ENCODE data around the gene DOK6.

Gene DOK6

GRCh38 chr18:69674966-69675365 lies 274.3 kb downstream of the DOK6 start:
- Mint-ChIP-seq H3K4me3 (no peak overlapping the region), H3K9me3 (no peaks in the 10 kb centered on the region)

DNA sequence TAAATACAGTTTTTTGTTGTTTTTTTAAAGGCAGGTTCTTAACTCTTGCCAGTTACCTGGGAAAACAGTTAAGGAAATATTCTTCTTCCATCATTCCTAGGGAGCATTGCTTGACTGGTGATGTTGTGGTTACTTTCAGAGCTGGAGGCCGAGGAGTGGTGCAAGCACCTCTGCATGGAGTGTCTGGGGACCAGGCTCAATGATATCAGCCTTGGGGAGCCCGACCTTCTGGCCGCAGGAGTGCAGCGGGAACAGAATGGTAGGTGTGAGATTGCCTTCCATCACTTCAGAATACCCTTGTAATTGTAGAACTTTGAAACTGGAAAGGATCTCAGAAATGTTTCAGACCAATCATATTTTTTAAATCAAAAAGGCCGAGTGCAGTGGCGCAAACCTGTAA lies 276.9 kb downstream of the DOK6 start:
- peaks cover 3% of the 10 kb centered on the region for H3K36me3 Mint-ChIP-seq (ENCODE audit: low read depth)
- H3K27me3 Mint-ChIP-seq (ENCODE audit: low read depth), result no peaks in the 10 kb centered on the region
- H3K27ac Mint-ChIP-seq, result no peak overlapping the region
- TF ChIP-seq, protein P1, sequence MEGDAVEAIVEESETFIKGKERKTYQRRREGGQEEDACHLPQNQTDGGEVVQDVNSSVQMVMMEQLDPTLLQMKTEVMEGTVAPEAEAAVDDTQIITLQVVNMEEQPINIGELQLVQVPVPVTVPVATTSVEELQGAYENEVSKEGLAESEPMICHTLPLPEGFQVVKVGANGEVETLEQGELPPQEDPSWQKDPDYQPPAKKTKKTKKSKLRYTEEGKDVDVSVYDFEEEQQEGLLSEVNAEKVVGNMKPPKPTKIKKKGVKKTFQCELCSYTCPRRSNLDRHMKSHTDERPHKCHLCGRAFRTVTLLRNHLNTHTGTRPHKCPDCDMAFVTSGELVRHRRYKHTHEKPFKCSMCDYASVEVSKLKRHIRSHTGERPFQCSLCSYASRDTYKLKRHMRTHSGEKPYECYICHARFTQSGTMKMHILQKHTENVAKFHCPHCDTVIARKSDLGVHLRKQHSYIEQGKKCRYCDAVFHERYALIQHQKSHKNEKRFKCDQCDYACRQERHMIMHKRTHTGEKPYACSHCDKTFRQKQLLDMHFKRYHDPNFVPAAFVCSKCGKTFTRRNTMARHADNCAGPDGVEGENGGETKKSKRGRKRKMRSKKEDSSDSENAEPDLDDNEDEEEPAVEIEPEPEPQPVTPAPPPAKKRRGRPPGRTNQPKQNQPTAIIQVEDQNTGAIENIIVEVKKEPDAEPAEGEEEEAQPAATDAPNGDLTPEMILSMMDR (IDR thresholded peaks at IDR 0.05; ENCODE audit: unreplicated experiment in 3 of 3), result no peak
- H3K4me3 Mint-ChIP-seq, result no peak overlapping the region
- no peaks in the 10 kb centered on the region for H3K9me3 Mint-ChIP-seq
- H3K4me1 Mint-ChIP-seq, result peaks cover 24% of the 10 kb centered on the region

More at GRCh38 chr18:69674966-69675365, 274.3 kb downstream of the DOK6 start:
- Mint-ChIP-seq H3K4me1 (peaks cover 24% of the 10 kb centered on the region), H3K27ac (peak overlapping the region; percentile 11 to 66 (median 41)), H3K36me3 (ENCODE audit: low read depth) (peaks cover 3% of the 10 kb centered on the region), H3K27me3 (ENCODE audit: low read depth) (no peaks in the 10 kb centered on the region)
- TF ChIP-seq, protein P1 (IDR thresholded peaks at IDR 0.05; ENCODE audit: unreplicated experiment in 3 of 3), result no peak

GRCh38 chr18:69680123-69680522 lies 279.4 kb downstream of the DOK6 start:
- TF ChIP-seq, protein P1 (IDR thresholded peaks at IDR 0.05; ENCODE audit: unreplicated experiment in 3 of 3), result no peak
- Mint-ChIP-seq H3K9me3 (peaks cover 2% of the 10 kb centered on the region), H3K27me3 (ENCODE audit: low read depth) (no peaks in the 10 kb centered on the region), H3K36me3 (ENCODE audit: low read depth) (peaks cover 14% of the 10 kb centered on the region), H3K27ac (no peak overlapping the region), H3K4me3 (no peak overlapping the region), H3K4me1 (peaks cover 14% of the 10 kb centered on the region)

DNA sequence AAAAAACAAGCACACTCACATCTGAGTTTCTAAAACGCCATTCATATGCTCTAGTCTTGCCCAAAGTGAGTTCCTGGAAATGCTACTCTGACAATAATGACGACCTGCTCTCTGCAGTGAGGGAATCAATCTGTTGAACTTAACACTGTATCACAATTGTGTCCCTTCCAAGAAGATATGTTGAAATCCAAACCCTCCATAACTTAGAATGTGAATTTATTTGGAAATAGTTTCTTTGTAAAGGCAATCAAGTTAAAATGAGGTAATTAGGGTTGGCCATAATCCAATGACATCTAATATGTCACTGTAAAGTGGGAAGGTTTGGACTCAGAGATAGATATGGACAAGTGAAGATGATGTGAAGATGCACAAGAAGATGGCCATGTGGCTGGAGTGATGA lies 282.5 kb downstream of the DOK6 start:
- H3K36me3 Mint-ChIP-seq (ENCODE audit: low read depth), result peaks cover 18% of the 10 kb centered on the region
- TF ChIP-seq, protein P1 (IDR thresholded peaks at IDR 0.05; ENCODE audit: unreplicated experiment in 3 of 3), result no peak
- no peaks in the 10 kb centered on the region for H3K27me3 Mint-ChIP-seq (ENCODE audit: low read depth)
- H3K4me1 Mint-ChIP-seq, result peaks cover 4% of the 10 kb centered on the region
- no peak overlapping the region for H3K4me3 Mint-ChIP-seq
- no peak overlapping the region for H3K27ac Mint-ChIP-seq
- peaks cover 2% of the 10 kb centered on the region for H3K9me3 Mint-ChIP-seq

- Mint-ChIP-seq H3K27ac (no peak overlapping the region), H3K4me1 (no peaks in the 10 kb centered on the region), H3K4me3 (no peak overlapping the region), H3K36me3 (ENCODE audit: low read depth) (peaks cover 14% of the 10 kb centered on the region), H3K27me3 (ENCODE audit: low read depth) (no peaks in the 10 kb centered on the region), H3K9me3 (peaks cover 2% of the 10 kb centered on the region)
- TF ChIP-seq, protein P1 (IDR thresholded peaks at IDR 0.05; ENCODE audit: unreplicated experiment in 3 of 3), result no peak
Observed at GRCh38 chr18:69684789-69685188, 284.1 kb downstream of the DOK6 start.

DNA sequence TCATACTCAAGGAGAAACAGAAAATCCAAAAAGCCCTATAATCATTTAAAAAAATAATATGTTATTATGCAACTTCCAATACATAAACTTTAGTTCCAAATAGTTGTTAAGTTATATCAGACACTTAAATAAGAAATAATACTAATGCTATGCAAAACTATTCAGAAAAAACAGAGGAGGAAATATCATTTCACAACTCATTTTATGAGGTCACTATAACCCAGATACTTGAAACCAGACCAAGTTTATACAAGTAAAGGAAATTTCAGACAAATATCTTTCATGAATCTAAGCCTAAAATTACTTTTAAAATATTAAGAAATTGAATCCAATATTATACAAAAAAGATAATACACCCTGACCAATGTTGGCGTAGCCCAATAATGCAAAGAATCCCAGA lies 286.2 kb downstream of the DOK6 start:
- Mint-ChIP-seq H3K4me1 (no peaks in the 10 kb centered on the region), H3K9me3 (peaks cover 2% of the 10 kb centered on the region), H3K36me3 (ENCODE audit: low read depth) (peaks cover 14% of the 10 kb centered on the region), H3K27me3 (ENCODE audit: low read depth) (no peaks in the 10 kb centered on the region), H3K27ac (no peak overlapping the region), H3K4me3 (no peak overlapping the region)
- TF ChIP-seq, protein P1 (IDR thresholded peaks at IDR 0.05; ENCODE audit: unreplicated experiment in 3 of 3), result no peak
